Adipose tissue (tissue), 3 donors: ENCODE results near the gene KIRREL3. TPM values are rescaled to one million over a fixed set of nuclear protein-coding genes. Genes with fewer than 3 reads are reported as not detected.
"Not testable (repeated sequence)": the region's sequence is repeated elsewhere in the genome, so short reads cannot be mapped to it uniquely, and the experiment has no call there.

Experiments
- H3K27ac ChIP-seq: one replicate; pipeline ENCODE4 v1.5.1; 2013; ENCODE audit warnings: low read depth, low read length
- WGBS, 3 donors: extraction: QIAGEN DNeasy Blood & Tissue Kit; methylation state at CpG; one replicate each; pipeline ENCODE4 v1.1.7; 2013; 5-methylcytosine and 5-hydroxymethylcytosine counted together
- polyA plus RNA-seq, 3 donors: library from polyadenylated mRNA; stranded (reverse); fragments of 200-250 nt; gene quantifications; one replicate each; pipeline ENCODE4 v1.2.3, GENCODE V29; 2013
- donor health status: healthy with polysubstance abuse.
- donor health status: Bipolar disorder and iron deficiency.
- donor health status: healthy.

KIRREL3 gene
- polyA plus RNA-seq, 3 donors = 0.04 to 0.34 (median 0.13) TPM

DNA sequence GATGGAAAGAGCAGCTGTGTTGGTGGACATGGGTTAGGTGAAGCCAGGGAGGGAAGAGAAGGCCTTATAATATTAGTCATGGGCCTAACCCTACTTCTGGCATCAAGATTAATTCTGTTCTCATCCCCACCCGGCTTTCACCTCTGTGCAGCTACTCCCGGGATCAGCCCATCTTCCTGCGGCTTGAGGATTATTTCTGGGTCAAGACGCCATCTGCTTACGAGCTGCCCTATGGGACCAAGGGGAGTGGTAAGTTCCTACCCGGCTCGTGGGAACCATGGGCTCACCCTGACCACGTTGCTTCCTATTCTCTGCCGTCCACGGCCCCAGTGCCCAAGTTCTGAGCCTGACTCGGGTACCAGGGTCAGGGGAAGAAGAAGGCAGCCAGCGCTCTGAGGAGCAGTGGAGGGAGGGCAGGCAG lies 593.5 kb downstream of the KIRREL3 start:
- no peak overlapping the region for H3K27ac ChIP-seq
- 68 to 93% (median 75%) methylated on average over 12 of the region's 12 CpGs for WGBS, 3 donors

DNA sequence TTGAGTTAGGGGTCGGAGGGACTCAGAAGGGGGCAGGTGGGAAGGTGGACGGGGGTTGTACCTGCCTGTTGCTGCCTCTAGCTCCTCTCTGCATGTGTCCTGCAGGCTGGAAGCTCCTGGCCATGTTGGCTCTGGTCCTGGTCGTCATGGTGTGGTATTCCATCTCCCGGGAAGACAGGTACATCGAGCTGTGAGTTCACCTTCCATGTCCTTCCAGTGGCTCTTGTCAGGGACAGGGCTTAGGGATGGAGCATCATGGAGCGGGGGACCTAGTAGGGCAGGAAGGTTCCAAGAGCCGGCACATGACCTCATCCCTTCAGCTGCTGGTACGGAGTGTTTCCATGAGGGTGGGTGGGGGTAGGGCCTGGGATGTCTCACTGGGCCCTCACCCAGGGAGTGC lies 594.2 kb downstream of the KIRREL3 start:
- no peak overlapping the region for H3K27ac ChIP-seq
- WGBS, 3 donors = 91 to 95% (median 95%) methylated on average over 8 of the region's 8 CpGs

DNA sequence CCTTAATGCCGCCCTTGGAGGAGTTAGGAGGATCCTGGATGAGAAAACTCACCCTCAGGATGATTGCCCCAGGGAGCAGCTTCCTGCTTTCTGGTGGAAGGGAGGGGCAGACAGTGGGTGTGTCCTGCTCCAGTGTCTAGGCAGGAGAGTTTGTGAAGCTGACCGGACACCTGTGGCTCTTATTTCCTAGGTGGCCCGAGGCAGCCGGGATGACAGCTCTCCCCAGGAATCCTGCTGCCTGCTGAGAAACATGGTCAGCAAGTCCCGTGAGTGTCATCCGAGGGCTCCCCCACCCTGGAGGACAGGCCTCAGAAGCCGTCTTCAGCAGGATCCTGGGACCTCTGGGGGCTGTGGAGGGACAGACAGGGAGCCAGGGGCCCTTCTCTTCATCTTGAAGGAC lies 594.7 kb downstream of the KIRREL3 start:
- H3K27ac ChIP-seq = no peak overlapping the region
- 82 to 89% (median 83%) methylated on average over 7 of the region's 7 CpGs for WGBS, 3 donors

DNA sequence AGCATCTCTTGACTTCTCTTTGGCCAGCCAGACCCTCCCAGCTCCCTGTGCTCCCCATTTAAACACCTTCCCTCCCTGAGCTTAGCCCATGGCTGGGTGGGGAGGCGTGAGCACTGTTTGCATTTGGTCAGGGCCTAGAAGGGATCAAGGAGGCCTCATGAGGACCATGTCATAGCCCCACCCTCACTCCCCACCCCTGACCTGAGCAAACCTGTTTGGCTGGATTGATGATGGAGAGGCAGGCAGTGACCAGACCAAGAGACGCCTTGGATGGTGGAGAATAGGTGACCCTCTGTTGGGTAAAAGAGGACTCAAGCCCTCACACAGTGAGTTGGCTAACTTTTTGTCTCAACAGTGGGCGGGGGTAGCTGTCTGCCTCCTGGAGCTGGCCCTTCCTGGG lies 595.2 kb downstream of the KIRREL3 start:
- WGBS, 3 donors = 89 to 92% (median 89%) methylated on average over 3 of the region's 3 CpGs

DNA sequence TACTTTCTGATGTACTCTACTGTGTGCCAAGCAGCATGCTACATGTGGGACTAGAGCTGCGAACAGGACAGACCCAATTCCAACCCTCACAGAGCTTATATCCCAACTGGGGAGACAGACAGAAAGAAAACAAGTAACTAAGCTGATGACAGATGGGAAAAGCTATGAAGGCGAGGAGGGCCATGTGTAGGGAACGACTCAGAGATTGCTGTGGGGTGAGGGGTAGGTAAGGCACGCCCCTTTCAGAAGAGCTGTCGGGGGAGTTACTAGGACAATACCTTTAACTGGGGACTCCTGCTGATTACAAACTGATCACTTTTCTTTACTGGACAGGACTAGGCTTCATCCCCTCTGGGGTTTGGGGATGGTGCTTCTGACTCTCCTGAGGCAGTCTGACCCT lies 596.2 kb downstream of the KIRREL3 start:
- no peak overlapping the region for H3K27ac ChIP-seq
- WGBS, 3 donors = 89 to 93% (median 91%) methylated on average over 5 of the region's 5 CpGs

More for the DNA sequence above, 595.2 kb downstream of the KIRREL3 start:
- no peak overlapping the region for H3K27ac ChIP-seq

DNA sequence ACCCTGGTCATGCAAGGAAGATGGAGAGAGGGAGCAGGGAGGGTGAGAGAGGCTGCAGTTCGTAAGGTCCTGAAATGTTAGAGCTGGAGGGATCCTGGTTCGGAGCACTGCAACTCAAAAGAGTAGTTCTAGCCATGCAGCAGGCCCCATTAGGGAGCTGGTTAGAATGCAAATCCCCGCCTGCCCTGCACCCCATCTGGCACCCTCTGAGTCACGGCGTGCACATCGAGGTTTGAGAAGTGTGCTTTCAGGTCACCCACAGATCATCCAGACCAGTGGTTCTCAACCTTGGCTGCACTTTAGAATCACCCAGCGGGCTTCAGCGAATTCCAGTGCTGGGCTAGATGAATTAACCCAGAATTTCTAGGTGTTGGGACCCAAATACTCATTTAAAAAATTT lies 596.9 kb downstream of the KIRREL3 start:
- 91 to 93% (median 91%) methylated on average over 8 of the region's 8 CpGs for WGBS, 3 donors
- H3K27ac ChIP-seq = no peak overlapping the region

DNA sequence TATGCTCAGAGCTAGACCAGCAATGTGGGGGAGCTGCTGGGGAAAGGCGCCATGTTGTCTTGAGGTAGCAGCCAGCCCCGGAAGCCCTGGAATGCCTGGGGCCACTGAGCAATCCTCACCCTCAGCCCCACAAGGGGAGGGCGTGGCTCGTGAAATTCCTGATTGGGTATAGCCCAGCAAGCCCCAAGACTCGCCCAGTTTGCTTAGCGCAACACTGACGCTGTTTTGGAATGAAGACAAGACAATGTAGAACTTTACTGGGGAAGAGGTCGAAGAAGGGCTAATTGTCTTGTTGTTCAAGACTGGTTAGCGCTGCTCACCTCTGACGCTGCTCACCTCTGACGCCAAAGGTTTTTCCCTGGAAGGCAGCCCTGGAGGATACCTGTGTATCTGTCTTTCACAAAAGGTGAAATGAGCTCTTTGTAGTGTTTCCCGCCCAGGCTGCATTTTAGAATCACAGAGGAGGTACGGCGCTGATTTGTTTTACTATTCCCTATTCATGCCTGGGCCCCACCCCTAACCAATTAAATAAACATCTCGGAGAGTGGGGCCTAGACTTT lies 597.5 kb downstream of the KIRREL3 start:
- H3K27ac ChIP-seq = no peak overlapping the region
- 87 to 88% (median 88%) methylated on average over 15 of the region's 15 CpGs for WGBS, 3 donors

DNA sequence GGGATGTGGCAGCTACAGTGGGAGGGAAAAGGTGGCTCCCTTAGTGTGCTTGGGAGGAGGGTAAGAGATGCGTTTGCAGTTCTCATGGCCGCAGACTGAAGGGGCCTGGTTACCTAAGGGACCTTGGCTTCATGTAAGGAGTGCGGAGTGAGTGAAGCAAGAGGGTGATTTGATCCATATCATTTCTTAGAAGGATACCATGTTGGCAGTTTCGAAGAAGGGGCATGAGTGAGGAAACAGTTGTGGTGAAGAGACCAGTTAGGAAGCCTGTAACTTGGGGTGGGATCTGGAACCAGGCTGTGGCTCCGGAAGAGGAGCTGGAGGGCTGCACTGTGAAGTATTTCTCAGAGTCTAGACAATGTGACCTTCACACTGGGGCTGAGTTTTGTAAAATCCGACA lies 600.1 kb downstream of the KIRREL3 start:
- WGBS, 3 donors = 68 to 94% (median 82%) methylated on average over 6 of the region's 6 CpGs
- no peak overlapping the region for H3K27ac ChIP-seq

DNA sequence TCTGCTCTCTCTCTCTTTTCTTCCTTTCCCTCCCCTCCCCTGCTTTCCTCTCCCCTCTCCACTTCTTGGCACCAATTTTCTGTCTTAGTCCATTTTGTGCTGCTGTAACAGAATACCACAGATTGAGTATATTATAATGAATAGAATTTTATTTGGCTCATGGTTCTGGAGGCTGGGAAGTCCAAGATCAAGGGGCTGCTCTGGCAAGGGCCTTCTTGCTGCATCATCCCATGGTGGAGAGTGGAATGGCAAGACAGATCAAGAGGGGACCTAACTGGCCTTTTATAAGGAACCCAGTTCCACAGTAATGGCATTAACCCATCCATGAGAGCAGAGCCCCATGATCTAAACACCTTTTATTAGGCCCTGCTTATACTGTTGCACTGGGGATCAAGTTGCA lies 600.6 kb downstream of the KIRREL3 start:
- H3K27ac ChIP-seq = no peak overlapping the region

DNA sequence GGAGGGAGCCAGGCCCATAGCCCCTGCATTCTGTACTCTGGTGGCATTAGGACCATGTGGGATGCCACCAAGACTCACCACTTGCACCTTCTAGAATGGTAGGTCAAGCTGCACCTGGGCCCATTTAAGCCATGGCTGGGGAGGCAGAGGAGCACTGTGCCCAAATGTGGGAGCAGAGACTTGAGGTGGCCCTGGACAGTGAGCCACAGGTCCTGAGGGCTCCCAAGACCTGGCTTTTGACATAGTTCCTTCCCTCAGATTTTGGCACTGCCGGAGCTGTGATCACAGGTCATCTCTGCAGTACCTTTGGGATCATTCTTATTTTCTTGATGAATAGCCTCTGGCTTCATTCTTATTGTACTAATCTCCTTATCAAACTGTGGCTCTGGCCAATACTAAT lies 601.8 kb downstream of the KIRREL3 start:
- 75 to 100% (median 86%) methylated on average over 1 of the region's 1 CpG for WGBS, 3 donors

DNA sequence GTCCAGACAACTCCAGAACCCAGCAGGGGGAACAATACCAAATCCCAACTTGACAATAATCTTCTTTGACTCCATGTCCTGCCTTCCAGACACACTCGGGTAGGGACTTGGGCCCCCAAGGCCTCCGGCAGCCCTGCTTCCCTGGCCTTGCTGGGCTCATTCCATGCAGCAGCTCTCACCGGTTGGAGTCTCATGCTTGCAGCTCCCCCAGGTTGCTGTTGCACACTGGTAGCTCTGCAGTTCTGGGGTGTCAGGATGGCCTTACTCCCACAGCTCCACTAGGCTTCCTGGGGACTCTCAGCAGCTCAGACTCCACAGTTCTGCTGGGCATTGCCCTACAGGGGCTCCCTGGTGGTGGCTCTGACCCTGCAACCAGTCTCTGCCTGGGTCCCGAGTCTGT lies 602.3 kb downstream of the KIRREL3 start:
- H3K27ac ChIP-seq = no peak overlapping the region
- 90 to 95% (median 91%) methylated on average over 4 of the region's 4 CpGs for WGBS, 3 donors

More for the DNA sequence above, 601.8 kb downstream of the KIRREL3 start:
- no peak overlapping the region for H3K27ac ChIP-seq

DNA sequence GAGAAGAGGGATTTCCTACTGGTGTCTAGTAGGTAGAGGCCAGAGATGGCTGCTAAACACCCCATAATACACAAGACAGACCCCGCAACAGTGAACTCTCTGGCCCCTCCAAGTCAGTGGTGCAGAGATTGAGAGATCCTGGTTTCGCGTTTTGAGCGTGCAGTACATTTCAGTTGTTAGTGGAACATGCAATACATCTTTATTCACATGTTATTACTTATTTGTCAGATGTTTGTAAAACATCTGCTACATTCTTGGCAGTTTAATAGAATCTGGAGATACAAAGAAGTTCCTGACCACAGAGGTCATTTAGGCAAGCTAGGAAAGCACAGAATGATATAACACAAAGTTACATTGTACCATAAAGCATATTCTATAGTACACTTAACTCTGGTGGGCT lies 603.6 kb downstream of the KIRREL3 start:
- WGBS, 3 donors = 84 to 95% (median 92%) methylated on average over 4 of the region's 4 CpGs
- no peak overlapping the region for H3K27ac ChIP-seq

DNA sequence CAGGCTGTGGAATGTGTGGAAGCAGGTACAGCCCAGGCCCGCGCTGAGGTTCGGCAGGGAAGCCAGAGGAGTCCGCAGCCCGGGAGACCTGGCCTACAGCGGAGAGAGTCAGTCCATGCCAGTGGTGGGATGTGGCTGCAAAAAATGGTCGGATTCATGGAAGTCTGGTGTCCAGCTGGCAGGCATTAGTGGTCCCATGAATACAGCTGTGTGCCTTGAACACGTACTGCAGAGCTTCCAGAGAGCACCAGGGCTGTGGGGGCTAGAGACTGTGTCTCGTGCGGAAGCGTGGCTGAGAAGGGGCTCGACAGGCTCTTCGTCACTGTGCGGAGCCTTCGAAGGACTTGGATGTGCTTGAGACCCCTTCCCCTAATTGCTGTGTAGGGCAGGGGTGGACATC lies 604.3 kb downstream of the KIRREL3 start:
- 77 to 88% (median 77%) methylated on average over 14 to 15 of the region's 15 CpGs for WGBS, 3 donors
- H3K27ac ChIP-seq = not testable (repeated sequence)

DNA sequence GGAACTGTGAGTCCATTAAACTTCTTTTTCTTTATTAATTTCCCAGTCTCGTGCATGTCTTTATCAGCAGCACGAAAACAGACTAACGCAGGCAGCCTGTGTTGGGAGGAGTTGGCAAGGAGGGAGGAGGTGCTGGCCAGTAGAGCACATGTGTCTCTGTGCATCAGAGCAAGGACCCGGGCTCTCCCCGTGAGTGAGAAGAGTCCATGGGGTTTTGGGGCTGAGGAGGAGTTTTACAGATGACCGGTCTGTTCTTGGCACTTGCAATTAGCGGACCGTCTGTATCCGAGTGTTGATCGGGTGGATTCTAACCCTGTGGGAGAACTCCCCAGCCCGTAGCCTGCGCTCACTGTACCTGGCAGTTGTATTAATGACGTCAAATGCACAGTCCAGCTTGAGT lies 604.8 kb downstream of the KIRREL3 start:
- not testable (repeated sequence) for H3K27ac ChIP-seq
- 60 to 86% (median 74%) methylated on average over 8 to 9 of the region's 13 CpGs for WGBS, 3 donors

DNA sequence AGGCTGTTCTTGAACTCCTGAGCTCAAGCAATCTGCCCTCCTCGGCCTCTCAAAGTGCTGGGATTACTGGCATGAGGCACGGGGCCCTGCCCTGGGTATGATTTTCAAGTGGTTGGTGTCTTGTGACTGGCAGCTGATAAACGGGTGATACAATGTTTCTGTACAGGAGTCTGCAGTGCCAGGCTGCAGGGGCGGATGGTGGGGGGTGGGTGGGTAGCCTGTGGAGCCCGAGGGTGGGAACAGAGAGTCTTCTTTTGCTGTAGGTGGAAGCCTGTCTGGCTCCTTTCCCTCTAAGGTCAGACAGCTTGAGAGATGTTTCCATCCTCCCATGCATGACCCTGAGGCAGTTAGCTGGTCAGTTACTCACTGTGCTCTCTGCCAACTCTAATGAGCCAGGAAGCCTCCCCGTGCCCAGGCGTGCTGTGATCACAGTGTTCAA lies 605.9 kb downstream of the KIRREL3 start:
- not testable (repeated sequence) for H3K27ac ChIP-seq

DNA sequence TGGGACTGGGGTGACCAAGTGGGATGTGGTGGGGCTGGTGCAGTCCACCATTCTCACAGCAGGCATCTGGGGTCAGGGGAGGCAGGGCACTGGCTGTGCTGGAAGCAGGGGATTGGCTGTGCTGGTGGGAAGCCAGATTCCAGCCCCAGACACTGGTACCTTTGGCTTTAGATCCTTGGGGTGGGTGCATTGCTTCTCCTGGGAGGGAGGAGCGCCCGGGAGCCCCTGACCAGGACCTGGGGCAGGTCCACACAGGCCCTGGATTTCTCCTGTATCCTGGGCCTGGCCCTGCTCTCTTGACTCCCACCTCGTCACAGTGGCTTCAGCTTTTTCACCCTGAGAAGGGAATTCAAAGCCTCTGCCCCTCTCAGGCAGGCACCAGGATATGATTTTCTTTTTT lies 606.5 kb downstream of the KIRREL3 start:
- 88 to 100% (median 98%) methylated on average over 1 to 3 of the region's 3 CpGs for WGBS, 3 donors
- H3K27ac ChIP-seq = no peak overlapping the region

More for the DNA sequence above, 605.9 kb downstream of the KIRREL3 start:
- 62 to 73% (median 67%) methylated on average over 5 to 7 of the region's 7 CpGs for WGBS, 3 donors

DNA sequence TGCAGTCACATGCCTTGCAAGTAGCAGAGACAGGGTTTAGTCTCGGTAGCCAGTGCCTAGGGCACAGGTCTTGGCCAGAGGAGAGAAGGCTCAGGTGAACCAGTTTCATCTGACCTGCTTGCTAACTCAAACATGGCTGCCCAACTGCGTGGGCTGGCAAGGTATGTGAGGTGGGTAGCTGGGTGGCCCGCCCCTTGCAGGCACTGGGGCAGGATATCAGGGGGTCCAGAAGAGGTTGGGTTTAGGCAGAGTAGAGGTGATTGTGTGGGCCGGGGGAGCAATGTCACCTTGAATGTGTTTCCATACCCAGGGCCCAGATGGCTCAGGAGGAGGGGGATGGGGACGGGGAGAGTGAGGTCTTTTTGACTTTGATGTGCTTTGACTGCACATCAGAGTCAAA lies 607.4 kb downstream of the KIRREL3 start:
- H3K27ac ChIP-seq = no peak overlapping the region
- 78 to 90% (median 84%) methylated on average over 5 of the region's 5 CpGs for WGBS, 3 donors

DNA sequence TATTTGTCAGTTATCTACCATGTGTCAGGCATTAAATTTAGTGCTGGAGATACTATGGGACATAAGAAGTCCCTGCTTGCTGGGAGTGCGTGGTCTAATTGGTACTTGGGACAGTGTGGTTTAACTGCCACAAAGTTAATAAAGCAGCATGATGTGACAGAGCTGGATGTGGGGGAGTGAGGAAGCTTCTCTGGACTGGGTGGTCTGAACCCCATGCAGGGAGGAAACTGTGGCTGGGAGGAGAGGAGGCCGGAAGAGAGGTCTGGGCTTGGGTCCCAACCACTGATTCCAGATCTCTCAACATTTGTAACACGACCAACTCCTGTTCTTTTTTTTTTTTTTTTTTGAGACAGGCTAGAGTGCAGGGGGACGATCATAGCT lies 607.9 kb downstream of the KIRREL3 start:
- 21 to 59% (median 32%) methylated on average over 4 of the region's 4 CpGs for WGBS, 3 donors
- H3K27ac ChIP-seq = no peak overlapping the region

DNA sequence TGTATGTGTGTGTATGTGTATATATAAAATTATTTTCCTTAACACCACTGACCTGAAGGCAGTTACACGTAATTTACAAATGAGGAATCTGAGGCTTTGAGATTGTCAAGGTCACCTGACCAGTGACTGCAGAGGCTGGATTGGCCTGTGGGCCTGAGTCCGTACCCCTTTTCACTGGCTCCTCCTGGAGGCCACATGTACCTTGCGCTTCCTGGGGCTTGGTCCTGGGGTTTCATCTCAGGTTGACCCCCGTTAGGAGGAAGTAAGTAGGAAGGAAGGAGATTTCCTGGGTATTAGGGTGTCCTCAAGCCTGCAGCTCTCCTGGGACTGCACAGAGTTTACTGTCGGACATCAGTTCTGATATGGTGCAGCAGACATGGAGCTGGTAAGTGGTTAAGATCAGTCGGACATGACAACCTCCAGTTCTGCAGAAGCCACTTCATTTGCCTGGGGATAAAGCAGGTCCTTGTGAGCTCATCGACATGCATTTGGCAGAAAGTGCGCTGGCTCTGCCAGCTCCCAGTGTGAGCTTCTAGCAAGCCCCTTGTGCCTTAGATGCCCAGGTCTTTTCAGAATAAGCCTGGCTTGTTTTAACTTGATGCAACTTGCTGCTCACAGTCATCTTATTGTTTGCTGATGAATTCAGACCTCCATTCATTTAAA lies 608.5 kb downstream of the KIRREL3 start:
- no peak overlapping the region for H3K27ac ChIP-seq
- 41 to 64% (median 42%) methylated on average over 8 of the region's 8 CpGs for WGBS, 3 donors

DNA sequence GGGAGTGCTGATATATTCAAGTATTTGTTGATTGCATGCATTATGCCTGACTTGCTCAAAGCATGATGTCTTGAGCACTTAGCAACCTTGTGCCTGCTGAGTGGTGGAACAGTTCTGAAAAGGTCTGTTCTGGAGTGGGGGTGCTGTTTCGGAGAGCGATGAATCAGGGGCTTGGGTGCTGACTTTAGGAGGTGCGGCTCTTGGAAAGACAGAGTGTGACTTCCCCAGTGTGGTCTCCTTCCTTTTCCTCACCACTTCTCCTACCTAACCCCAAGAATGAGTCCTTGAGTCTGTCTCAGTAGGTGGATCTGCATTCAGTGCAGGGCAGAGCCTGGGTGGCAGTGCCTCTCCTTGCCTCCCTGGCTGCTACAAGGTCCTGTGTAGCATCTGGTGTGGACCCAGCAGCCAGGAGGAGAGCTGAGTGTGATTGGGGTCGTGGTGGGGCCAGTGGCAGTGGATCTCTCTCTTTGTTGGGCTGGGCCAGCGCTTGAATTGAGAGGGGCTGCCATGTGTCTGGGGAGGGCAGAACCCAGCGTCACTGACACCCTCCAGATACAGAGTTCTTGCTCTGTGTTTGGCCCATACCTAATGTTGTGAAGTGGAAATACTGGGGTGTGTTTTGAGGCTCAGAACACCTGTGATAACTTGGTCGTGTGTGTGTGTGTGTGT lies 609.1 kb downstream of the KIRREL3 start:
- 57 to 74% (median 72%) methylated on average over 7 of the region's 7 CpGs for WGBS, 3 donors
- H3K27ac ChIP-seq = no peak overlapping the region
